ENCODE data around the gene LPGAT1. TPM values are rescaled to one million over a fixed set of nuclear protein-coding genes. Genes with fewer than 3 reads are reported as not detected.
"Not testable (repeated sequence)": the region's sequence is repeated elsewhere in the genome, so short reads cannot be mapped to it uniquely, and the experiment has no call there.

The LPGAT1 gene
- total RNA-seq, 1 donor from 2014 or later = 21.4 TPM

DNA sequence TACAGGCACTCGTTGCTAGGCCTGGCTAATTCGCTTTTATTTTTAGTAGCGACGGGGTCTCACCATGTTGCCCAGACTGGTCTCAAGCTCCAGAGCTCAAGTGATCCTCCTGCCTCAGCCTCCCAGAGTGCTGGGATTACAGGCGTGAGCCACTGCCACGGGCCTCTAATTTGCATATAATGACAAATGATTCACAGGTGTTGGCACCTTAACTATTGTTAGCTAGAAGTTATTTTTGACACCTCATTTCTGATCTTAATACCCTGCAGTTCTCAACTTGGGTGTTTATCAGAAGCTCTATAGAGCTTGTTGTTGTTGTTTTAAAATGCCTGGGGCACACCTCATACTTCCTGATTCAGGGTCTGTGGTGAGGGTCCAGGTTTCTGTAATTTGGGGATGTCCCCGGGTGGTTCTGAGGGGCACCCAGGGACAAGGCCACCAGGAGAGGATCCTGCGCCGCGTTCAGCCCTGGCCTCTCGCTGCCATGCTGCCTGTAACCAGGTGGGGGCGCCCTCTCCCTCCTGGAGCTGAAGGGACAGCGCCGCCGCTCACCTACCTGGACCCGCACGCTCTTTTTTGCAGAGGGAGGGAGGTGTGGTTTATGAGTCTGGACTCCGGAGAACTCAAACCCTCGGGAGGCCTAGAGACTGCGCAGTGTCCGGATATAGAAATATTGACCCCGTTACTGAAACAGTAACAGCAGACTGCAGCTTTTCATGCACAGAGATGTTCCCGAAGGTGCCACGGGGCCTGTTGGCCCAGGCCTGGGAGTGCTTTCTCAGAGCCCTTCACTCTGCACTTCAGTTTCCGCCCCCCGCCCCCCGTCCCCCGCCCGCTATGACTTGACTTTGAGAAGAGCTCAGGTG, 132.2 kb downstream of the LPGAT1 start:
- peak overlapping the region in 2 of 3 donors; percentile 20 to 31 for H3K4me3 ChIP-seq (ENCODE audit: low read length in 3 of 3)

DNA sequence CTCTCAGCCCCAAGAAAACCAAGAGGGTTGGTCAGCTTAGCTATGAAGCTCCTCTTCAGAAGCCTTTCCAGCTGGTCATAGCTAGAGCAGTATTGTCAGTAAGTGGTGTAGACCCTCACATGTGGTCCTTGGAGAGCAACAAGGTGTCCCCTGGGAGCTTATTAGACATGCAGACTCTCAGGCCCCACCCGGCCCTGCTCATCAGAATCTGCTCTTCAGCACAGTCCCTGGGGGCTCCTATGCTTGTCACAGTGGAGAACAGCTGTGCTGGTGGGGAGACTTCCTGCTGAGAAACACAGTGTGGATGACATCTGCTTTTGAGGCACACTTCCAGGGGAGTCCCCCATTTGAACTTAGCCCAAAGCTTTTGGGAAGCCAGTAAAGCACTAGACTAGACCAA, 133.2 kb downstream of the LPGAT1 start:
- no peaks in the 10 kb centered on the region for H3K36me3 ChIP-seq (ENCODE audit: control insufficient read depth in 3 of 3, insufficient read depth in 3 of 3, low read length in 3 of 3)
- no peak overlapping the region for H3K9ac ChIP-seq (ENCODE audit: low read depth in 1 of 3, low read length in 3 of 3)
- H3K27ac ChIP-seq (ENCODE audit: low read depth, low read length) = no peak overlapping the region
- no peaks in the 10 kb centered on the region for H3K27me3 ChIP-seq (ENCODE audit: control insufficient read depth in 3 of 3, insufficient read depth in 3 of 3, low read length in 3 of 3)
- peaks cover 0 to 5% (median 0%) of the 10 kb centered on the region in 3 donors for H3K4me1 ChIP-seq (ENCODE audit: control insufficient read depth in 3 of 3, insufficient read depth in 3 of 3, low read length in 3 of 3)
- no peaks in the 10 kb centered on the region for H3K9me3 ChIP-seq (ENCODE audit: control insufficient read depth in 3 of 3, low read length in 3 of 3)
- no peak overlapping the region for H3K4me3 ChIP-seq (ENCODE audit: low read length in 3 of 3)

More for the DNA sequence above, 132.2 kb downstream of the LPGAT1 start:
- H3K27me3 ChIP-seq (ENCODE audit: control insufficient read depth in 3 of 3, insufficient read depth in 3 of 3, low read length in 3 of 3) = no peaks in the 10 kb centered on the region
- H3K9ac ChIP-seq (ENCODE audit: low read depth in 1 of 3, low read length in 3 of 3) = no peak overlapping the region
- H3K27ac ChIP-seq (ENCODE audit: low read depth, low read length) = no peak overlapping the region
- peaks cover 0 to 5% (median 0%) of the 10 kb centered on the region in 3 donors for H3K4me1 ChIP-seq (ENCODE audit: control insufficient read depth in 3 of 3, insufficient read depth in 3 of 3, low read length in 3 of 3)
- no peaks in the 10 kb centered on the region for H3K36me3 ChIP-seq (ENCODE audit: control insufficient read depth in 3 of 3, insufficient read depth in 3 of 3, low read length in 3 of 3)
- no peaks in the 10 kb centered on the region for H3K9me3 ChIP-seq (ENCODE audit: control insufficient read depth in 3 of 3, low read length in 3 of 3)

DNA sequence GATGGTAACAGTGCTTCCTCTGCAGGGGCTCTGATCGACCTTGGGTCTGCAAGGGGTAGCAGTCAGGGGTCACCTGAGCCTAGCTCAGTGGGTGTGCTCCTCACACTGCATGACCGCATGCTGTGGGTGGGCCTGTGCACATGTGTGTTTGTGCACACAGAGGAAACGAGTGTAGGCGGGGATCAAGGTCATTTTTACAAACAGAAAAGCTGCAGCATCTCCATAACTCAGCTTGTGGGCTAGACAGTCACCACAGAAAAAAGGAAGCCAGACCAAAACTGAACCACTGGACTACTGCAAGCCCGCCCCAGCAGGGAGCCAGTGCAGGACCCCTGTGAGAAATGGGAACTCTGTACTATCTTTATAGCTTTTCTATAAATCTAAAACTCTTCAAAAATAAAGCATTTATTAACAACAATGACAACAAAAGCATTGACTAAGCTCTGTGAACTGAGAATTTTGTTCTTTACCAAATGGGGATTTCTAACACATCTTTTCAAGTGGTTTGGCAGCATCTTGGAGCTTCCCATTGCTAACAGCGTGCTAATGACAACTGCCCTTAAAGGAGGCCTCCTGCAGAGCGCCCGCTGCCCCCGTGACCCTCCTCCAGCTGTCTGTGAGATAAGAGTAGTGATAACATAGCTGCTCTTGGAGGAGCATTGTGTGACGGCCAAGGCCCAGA, 135.3 kb downstream of the LPGAT1 start:
- H3K27ac ChIP-seq (ENCODE audit: low read depth, low read length) = no peak overlapping the region

GRCh38 chr1:211693911-211694310, 136.7 kb downstream of the LPGAT1 start:
- H3K9me3 ChIP-seq (ENCODE audit: control insufficient read depth in 3 of 3, low read length in 3 of 3); H3K27me3 ChIP-seq (ENCODE audit: control insufficient read depth in 3 of 3, insufficient read depth in 3 of 3, low read length in 3 of 3); H3K4me1 ChIP-seq (ENCODE audit: control insufficient read depth in 3 of 3, insufficient read depth in 3 of 3, low read length in 3 of 3); H3K27ac ChIP-seq (ENCODE audit: low read depth, low read length); H3K36me3 ChIP-seq (ENCODE audit: control insufficient read depth in 3 of 3, insufficient read depth in 3 of 3, low read length in 3 of 3); H3K4me3 ChIP-seq (ENCODE audit: low read length in 3 of 3); H3K9ac ChIP-seq (ENCODE audit: low read depth in 1 of 3, low read length in 3 of 3): not testable (repeated sequence)

More for the DNA sequence above, 135.3 kb downstream of the LPGAT1 start:
- no peak overlapping the region for H3K4me3 ChIP-seq (ENCODE audit: low read length in 3 of 3)
- H3K9me3 ChIP-seq (ENCODE audit: control insufficient read depth in 3 of 3, low read length in 3 of 3) = no peaks in the 10 kb centered on the region
- H3K36me3 ChIP-seq (ENCODE audit: control insufficient read depth in 3 of 3, insufficient read depth in 3 of 3, low read length in 3 of 3) = no peaks in the 10 kb centered on the region
- H3K9ac ChIP-seq (ENCODE audit: low read depth in 1 of 3, low read length in 3 of 3) = no peak overlapping the region
- H3K27me3 ChIP-seq (ENCODE audit: control insufficient read depth in 3 of 3, insufficient read depth in 3 of 3, low read length in 3 of 3) = no peaks in the 10 kb centered on the region
- H3K4me1 ChIP-seq (ENCODE audit: control insufficient read depth in 3 of 3, insufficient read depth in 3 of 3, low read length in 3 of 3) = peaks cover 0 to 5% (median 0%) of the 10 kb centered on the region in 3 donors

Small RNA genes within 50 kb of the gene (small RNA-seq; reads per million reads assigned to genes)
- gene RF00019 = not detected
- gene RN7SL344P = not detected

Other genes with a start within 250 kb of the LPGAT1 start
- 3.1 TPM for gene NEK2, start 155.1 kb downstream of the LPGAT1 start, total RNA-seq
- 23.0 TPM for gene INTS7, start 204.8 kb upstream of the LPGAT1 start, total RNA-seq
- 7.8 TPM for gene DTL, start 205.0 kb upstream of the LPGAT1 start, total RNA-seq